HG03135 (cell line): ENCODE data around the gene ALG3.

ENCODE experiments used
- ATAC-seq: cut with Tn5 transposase; IDR thresholded peaks from one replicate; pipeline ENCODE4 v1.9.1; 2021; ENCODE audit warnings: mild to moderate bottlenecking, moderate library complexity; ENCODE audit not compliant: unreplicated experiment

ALG3 gene

GRCh38 chr3:184236033-184236410 is 12.7 kb downstream of the ALG3 start:
- no peak for ATAC-seq

GRCh38 chr3:184235381-184236032 is 13.3 kb downstream of the ALG3 start:
- ATAC-seq, result no peak

GRCh38 chr3:184234671-184235380 is 13.9 kb downstream of the ALG3 start:
- ATAC-seq, result no peak

- ATAC-seq, result no peak
These were observed 14.5 kb downstream of the ALG3 start for GRCh38 chr3:184234224-184234623.

GRCh38 chr3:184233127-184233843 is 15.5 kb downstream of the ALG3 start:
- no peak for ATAC-seq

GRCh38 chr3:184231671-184232070 is 17.1 kb downstream of the ALG3 start:
- no peak for ATAC-seq

- ATAC-seq, result no peak
These were observed 17.9 kb downstream of the ALG3 start for GRCh38 chr3:184230603-184231528.

GRCh38 chr3:184230081-184230602 is 18.6 kb downstream of the ALG3 start:
- ATAC-seq, result no peak

- ATAC-seq, result peak; percentile 78
These were observed 19.2 kb downstream of the ALG3 start, which contains the start of gene VWA5B2 for GRCh38 chr3:184229394-184230080. VWA5B2 (plus strand) TSS chr3:184229585; CDS start chr3:184230529, 944 bp downstream.

- ATAC-seq, result no peak
These were observed 20.2 kb downstream of the ALG3 start for GRCh38 chr3:184228376-184229137.

- peak; percentile 46 for ATAC-seq
These were observed 21.3 kb downstream of the ALG3 start for GRCh38 chr3:184227481-184227935.

GRCh38 chr3:184223946-184224345 is 24.8 kb downstream of the ALG3 start:
- no peak for ATAC-seq

GRCh38 chr3:184222521-184222920 is 26.2 kb downstream of the ALG3 start:
- ATAC-seq, result no peak

- ATAC-seq, result no peak
These were observed 29.9 kb downstream of the ALG3 start for GRCh38 chr3:184218814-184219213.

- ATAC-seq, result no peak
These were observed 37.0 kb downstream of the ALG3 start for GRCh38 chr3:184211718-184212117.

- no peak for ATAC-seq
These were observed 37.5 kb downstream of the ALG3 start for GRCh38 chr3:184211297-184211696.

GRCh38 chr3:184209146-184209923 is 39.4 kb downstream of the ALG3 start:
- no peak for ATAC-seq

- ATAC-seq, result no peak
These were observed 45.2 kb downstream of the ALG3 start for GRCh38 chr3:184203526-184203925.
